Adipocyte (in vitro differentiated cells): ENCODE data around the gene ARL5A.

Source experiments
- DNase-seq: peaks from one replicate; pipeline ENCODE4 v3.0.0-alpha.2; 2015; ENCODE audit warnings: low read depth
- H3K27me3 ChIP-seq: replicated peaks from 2 replicates; pipeline ENCODE4 v1.7.0; 2013; ENCODE audit warnings: mild to moderate bottlenecking, low read length, moderate library complexity; ENCODE audit not compliant: control insufficient read depth, insufficient read depth
- H3K36me3 ChIP-seq: 2 replicates; pipeline ENCODE4 v1.7.0; 2013; ENCODE audit warnings: low read length, mild to moderate bottlenecking, moderate library complexity; ENCODE audit not compliant: control insufficient read depth, insufficient read depth, severe bottlenecking
- H3K4me1 ChIP-seq: 2 replicates; pipeline ENCODE4 v1.7.0; 2013; ENCODE audit warnings: mild to moderate bottlenecking, low read length, moderate library complexity; ENCODE audit not compliant: control insufficient read depth, insufficient read depth
- H3K4me3 ChIP-seq: 2 replicates; pipeline ENCODE4 v1.7.0; 2013; ENCODE audit warnings: mild to moderate bottlenecking, low read length, moderate library complexity
- H3K9ac ChIP-seq: 2 replicates; pipeline ENCODE4 v1.7.0; 2013; ENCODE audit warnings: mild to moderate bottlenecking, low read length, moderate library complexity
- H3K9me3 ChIP-seq: 2 replicates; pipeline ENCODE4 v1.7.0; 2013; ENCODE audit warnings: mild to moderate bottlenecking, low read length, moderate library complexity; ENCODE audit not compliant: control insufficient read depth

The ARL5A gene

DNA sequence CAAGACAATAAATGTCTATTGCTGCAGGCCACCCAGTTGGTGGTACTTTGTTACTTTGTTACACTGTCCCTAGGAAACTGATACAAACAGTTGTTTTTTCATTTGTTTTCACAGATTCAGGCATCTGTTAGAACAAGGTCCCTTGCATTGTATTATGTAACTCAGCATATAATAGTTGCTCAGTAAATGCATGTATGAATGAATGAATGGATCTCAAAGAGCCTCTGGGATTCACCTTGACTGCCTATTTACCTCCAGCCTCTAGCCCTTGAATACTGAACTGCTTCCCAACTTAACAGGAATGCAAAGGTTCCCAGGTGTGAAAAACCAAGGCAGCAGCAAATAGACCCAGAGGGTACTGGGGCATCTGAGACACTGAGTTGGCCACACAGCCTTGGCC lies 66.5 kb downstream of the ARL5A start:
- no peak for DNase-seq
- Histone ChIP-seq H3K9ac (no peak overlapping the region), H3K27me3 (no peaks in the 10 kb centered on the region), H3K4me1 (no peaks in the 10 kb centered on the region), H3K4me3 (no peak overlapping the region), H3K9me3 (no peaks in the 10 kb centered on the region), H3K36me3 (no peaks in the 10 kb centered on the region)

DNA sequence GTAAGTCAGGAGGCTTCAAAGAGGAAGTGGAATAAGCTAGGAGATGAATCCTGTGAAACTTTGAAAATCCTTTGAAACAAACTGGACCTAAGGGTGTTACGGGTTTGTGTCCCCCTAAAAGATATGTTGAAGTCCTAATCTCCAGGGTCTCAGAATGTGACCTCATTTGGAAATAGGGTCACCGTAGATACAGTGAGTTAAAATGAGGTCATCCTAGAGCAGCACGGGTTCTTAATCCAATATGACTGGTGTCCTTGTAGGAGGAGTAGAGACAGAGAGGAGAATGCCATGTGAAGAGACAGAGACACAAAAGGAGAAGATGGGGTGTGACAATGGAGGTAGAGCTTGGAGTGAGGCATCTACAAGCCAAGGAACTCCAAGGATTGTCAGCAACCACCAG lies 67.0 kb downstream of the ARL5A start:
- no peaks in the 10 kb centered on the region for H3K9me3 ChIP-seq
- DNase-seq = no peak
- H3K4me1 ChIP-seq = no peaks in the 10 kb centered on the region
- H3K4me3 ChIP-seq = no peak overlapping the region
- H3K27me3 ChIP-seq = no peaks in the 10 kb centered on the region
- no peak overlapping the region for H3K9ac ChIP-seq
- no peaks in the 10 kb centered on the region for H3K36me3 ChIP-seq

DNA sequence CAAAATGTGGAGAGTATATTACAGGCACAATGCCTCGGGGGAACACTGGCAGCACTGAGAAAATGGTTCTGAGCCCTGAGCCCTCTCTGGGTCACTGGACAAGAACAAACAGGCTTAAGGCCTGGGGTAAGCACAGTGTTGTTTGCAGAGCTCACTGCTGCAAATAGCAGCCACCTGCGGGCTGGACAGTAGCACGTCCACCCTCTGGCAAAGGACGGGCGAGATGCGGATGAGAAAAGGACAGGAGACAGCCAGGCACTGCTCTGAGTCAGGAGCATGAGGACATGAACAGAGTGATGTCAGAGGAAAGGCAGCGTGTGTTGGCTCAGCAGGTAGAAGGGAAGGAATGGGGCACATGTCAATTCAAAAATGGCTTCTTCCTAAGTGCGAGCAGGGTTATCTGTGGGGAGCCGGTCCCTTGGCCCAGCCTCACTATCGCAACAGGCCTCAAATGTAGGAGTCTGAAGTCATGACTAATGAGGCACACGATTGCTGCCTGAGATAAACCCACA lies 68.0 kb downstream of the ARL5A start:
- Histone ChIP-seq H3K9ac (no peak overlapping the region), H3K36me3 (no peaks in the 10 kb centered on the region), H3K9me3 (no peaks in the 10 kb centered on the region), H3K4me3 (no peak overlapping the region), H3K4me1 (no peaks in the 10 kb centered on the region), H3K27me3 (no peaks in the 10 kb centered on the region)
- DNase-seq = no peak

DNA sequence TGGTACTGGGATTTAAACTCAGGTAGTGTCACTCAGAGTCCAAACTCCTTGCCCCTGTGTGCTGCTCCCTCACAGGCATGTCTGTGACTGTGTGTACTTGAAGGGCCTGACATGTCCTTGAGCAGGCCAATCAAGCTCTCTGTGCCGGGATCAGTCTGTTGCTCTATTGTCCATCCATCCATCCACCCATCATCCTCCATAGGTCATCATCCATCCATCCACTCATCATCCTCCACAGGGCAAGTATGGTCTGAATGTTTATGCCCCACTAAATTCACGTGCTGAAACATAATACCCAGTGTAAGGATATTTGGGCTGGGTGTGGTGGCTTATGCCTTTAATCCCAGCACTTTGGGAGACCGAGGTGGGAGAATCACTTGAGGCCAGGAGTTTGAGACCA lies 69.5 kb downstream of the ARL5A start:
- no peaks in the 10 kb centered on the region for H3K27me3 ChIP-seq
- no peak overlapping the region for H3K9ac ChIP-seq
- DNase-seq = no peak
- no peaks in the 10 kb centered on the region for H3K9me3 ChIP-seq
- H3K36me3 ChIP-seq = no peaks in the 10 kb centered on the region
- H3K4me3 ChIP-seq = no peak overlapping the region
- H3K4me1 ChIP-seq = no peaks in the 10 kb centered on the region

DNA sequence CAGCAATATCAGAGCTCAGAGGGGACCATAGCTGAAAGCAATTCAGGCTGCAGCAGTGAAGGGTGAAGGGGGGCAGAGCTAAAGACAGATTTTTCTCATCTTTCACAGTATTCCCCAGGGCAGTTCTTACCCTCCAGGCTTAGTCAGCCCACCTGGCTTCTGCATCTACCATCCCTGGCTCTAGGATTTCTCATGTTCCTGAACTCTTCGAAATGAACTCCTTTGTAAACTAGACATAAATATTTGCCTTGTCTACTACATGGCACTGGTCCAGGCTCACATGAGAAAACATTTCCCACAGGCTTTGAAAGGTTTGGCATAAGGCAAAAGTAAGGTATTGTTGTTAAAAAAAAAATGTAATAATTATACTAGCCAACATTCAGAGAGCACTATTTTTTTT lies 70.4 kb downstream of the ARL5A start:
- Histone ChIP-seq H3K4me1 (no peaks in the 10 kb centered on the region), H3K9ac (no peak overlapping the region), H3K27me3 (no peaks in the 10 kb centered on the region), H3K4me3 (no peak overlapping the region), H3K9me3 (no peaks in the 10 kb centered on the region), H3K36me3 (no peaks in the 10 kb centered on the region)
- no peak for DNase-seq

DNA sequence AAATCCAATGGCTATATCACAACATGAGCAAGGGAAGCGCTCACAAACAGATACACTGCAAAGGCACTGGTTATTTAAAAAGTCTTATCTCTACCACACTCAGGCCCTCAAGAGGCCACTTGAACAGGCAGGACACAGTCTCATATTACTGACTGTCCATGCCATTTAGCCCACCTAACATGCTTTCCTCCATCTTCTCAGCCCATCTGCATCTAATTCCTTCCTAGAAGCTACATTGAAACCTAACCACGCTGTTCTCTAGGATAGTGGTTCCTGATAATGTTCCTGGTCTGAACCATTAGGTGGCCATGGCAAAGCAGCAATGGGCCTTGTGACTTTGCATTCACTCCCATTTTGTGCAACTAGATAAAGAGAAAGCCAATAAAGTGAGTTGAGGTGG lies 71.4 kb downstream of the ARL5A start:
- Histone ChIP-seq H3K27me3 (no peaks in the 10 kb centered on the region), H3K4me1 (no peaks in the 10 kb centered on the region), H3K9me3 (no peaks in the 10 kb centered on the region), H3K9ac (no peak overlapping the region), H3K4me3 (no peak overlapping the region), H3K36me3 (no peaks in the 10 kb centered on the region)
- no peak for DNase-seq

DNA sequence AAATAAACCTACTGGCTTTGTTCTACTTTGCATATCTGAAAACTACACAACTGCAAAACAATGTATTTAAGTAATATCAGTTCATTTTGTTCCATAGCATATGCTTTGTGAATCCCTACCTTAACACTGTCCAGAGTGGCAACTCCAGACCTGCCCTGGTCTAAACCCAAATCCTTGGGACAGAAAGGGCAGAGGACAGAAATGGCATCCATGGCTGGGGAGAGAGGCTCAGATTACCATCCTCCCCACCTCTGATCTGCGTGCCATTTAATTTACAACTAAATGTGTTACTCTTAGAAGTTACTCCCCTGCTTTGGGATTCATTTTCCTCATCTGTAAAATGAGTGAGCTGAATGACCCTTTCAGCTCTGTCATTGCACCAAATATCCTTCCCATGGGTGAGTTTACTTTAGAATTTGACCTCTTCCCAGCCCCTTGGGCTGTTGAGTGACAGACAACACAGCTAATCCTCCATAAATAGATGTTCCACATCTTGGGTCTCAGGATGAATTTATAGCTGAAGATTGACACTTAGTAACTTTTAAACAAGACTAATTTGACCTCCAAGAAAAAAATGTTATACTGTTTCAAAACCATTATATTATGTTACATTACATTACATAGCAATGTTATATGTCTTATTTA lies 73.8 kb downstream of the ARL5A start:
- Histone ChIP-seq H3K9ac (no peak overlapping the region), H3K4me3 (no peak overlapping the region), H3K9me3 (no peaks in the 10 kb centered on the region), H3K27me3 (no peaks in the 10 kb centered on the region), H3K36me3 (no peaks in the 10 kb centered on the region), H3K4me1 (no peaks in the 10 kb centered on the region)
- no peak for DNase-seq

DNA sequence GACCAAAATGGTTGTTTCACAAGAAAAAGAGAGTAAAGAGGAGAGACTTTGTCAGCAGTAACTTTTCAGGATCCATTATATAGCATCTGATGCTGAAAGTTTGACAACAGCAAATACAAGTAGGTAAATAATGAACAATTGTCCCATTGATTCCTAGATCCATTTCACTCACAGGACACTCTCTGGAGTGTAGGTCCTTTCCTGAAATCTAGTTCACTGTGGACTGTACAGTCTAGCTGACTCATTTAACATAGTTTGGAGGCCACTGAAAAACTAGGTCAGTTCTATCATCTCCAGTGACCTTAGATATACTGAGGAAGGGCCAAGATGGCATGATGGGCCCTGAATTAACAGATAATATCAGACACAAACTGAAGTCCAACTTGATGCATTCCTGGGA lies 74.7 kb downstream of the ARL5A start:
- no peaks in the 10 kb centered on the region for H3K27me3 ChIP-seq
- no peaks in the 10 kb centered on the region for H3K9me3 ChIP-seq
- no peak overlapping the region for H3K9ac ChIP-seq
- H3K36me3 ChIP-seq = no peaks in the 10 kb centered on the region
- no peaks in the 10 kb centered on the region for H3K4me1 ChIP-seq
- no peak overlapping the region for H3K4me3 ChIP-seq
- DNase-seq = no peak
